ENCODE data around the gene SLC37A1.

Gene SLC37A1

DNA sequence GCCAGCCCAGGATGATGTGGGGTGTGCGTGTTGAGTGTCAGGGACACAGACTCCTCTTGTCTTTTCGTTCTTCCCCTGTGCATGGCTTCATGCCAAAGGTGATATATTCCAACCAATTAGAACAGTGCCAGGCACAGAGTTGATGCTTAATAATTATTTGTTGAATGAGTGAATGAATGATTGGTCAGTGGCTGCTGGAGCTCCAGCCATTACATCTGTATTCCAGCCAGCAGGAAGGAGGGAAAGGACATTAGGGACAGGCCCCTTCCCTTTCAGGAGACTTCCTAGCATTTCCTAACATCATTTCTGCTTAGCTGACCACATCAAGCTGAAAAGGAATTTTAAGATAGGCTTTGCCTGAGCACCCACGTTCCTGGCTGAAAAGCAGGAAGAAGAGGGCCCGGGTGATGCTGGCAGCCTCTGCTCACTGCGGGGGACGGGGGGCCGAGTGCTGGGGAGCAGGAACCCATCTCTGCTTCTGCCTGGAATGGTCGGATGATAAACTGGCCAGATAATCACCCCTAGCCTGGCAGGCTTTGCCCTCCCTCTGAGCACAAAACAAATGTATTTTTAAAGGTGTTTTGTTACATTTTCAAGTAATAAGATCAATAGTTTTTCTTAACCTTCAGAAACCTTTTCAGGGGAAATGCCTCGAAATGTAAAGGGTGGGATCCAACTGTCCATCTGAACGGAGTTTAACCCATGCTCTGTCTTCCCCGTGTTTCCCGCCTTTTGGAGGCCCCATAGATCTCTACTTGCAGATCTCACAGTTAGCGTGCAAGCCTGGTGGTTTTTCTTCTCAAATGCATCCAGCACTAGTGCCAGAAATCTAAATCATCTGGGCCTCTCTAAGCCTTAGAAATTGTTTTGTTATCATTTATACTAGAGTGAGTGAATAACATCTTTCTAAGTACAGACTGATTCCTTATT, 39.0 kb downstream of the SLC37A1 start:
- no peak for DNase-seq (ENCODE audit: low read depth)
- no peak overlapping the region for H3K4me3 ChIP-seq (replicated peaks; ENCODE audit: low read depth, low read length)
- TF ChIP-seq, protein P1, sequence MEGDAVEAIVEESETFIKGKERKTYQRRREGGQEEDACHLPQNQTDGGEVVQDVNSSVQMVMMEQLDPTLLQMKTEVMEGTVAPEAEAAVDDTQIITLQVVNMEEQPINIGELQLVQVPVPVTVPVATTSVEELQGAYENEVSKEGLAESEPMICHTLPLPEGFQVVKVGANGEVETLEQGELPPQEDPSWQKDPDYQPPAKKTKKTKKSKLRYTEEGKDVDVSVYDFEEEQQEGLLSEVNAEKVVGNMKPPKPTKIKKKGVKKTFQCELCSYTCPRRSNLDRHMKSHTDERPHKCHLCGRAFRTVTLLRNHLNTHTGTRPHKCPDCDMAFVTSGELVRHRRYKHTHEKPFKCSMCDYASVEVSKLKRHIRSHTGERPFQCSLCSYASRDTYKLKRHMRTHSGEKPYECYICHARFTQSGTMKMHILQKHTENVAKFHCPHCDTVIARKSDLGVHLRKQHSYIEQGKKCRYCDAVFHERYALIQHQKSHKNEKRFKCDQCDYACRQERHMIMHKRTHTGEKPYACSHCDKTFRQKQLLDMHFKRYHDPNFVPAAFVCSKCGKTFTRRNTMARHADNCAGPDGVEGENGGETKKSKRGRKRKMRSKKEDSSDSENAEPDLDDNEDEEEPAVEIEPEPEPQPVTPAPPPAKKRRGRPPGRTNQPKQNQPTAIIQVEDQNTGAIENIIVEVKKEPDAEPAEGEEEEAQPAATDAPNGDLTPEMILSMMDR (IDR thresholded peaks at IDR 0.05; ENCODE audit: low read length, missing control alignments): no peak

DNA sequence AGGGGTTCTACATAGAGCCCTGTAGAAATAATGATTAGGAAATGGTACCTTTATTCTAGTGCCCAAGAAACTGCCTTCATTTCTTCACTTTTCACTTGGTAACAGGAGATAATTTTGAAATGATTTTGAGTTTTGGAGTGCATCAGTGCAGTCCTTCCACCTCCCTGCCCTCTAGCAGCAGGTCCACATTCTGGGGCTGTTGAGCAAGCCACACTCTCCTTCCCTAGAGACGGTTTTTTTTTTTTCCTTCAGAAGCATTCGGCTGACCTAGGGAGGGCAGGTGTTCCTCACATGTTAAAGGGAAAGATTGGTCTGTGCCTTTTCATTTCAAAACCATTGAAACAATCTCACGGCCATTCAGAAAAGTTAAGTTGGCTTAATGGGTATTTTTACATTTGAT, 39.8 kb downstream of the SLC37A1 start:
- no peak overlapping the region for H3K4me3 ChIP-seq (replicated peaks; ENCODE audit: low read depth, low read length)
- TF ChIP-seq, protein P1 (IDR thresholded peaks at IDR 0.05; ENCODE audit: low read length, missing control alignments): no peak
- no peak for DNase-seq (ENCODE audit: low read depth)

DNA sequence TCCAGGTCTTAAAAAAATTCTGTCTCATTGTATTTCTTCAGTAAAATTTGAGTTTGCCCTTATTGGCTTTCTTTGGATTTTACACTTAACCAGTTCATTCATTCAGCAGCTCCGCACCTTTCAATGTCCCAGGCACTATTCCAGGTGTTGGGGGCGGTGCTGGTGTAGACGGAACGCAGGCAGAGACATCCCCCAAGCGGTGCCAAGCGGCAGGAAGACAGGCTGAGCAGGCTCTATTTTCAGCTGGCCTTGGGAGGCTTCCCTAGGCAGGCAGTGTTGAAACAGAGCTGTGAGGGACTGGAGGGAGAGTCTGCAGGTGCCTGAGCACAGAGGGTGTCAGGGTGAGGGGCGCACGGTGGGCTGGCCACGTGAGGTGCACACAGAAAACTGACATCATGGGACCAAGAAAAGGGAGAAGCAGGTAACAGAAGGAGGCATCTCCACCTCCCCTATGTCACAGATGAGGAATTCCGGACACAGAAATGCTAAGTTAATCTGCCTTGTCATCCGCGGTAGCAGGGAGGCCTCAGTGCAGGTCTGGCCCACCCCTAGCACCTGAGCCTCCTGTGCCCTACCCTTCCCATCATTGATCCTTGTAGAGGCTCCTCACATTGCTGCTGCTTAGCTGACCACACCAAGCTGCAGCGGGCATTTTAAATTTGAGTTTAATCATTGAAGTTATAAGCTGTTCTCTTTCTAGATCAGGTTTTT, 40.8 kb downstream of the SLC37A1 start:
- no peak overlapping the region for H3K4me3 ChIP-seq (replicated peaks; ENCODE audit: low read depth, low read length)
- no peak for DNase-seq (ENCODE audit: low read depth)
- TF ChIP-seq, protein P1 (IDR thresholded peaks at IDR 0.05; ENCODE audit: low read length, missing control alignments): no peak

DNA sequence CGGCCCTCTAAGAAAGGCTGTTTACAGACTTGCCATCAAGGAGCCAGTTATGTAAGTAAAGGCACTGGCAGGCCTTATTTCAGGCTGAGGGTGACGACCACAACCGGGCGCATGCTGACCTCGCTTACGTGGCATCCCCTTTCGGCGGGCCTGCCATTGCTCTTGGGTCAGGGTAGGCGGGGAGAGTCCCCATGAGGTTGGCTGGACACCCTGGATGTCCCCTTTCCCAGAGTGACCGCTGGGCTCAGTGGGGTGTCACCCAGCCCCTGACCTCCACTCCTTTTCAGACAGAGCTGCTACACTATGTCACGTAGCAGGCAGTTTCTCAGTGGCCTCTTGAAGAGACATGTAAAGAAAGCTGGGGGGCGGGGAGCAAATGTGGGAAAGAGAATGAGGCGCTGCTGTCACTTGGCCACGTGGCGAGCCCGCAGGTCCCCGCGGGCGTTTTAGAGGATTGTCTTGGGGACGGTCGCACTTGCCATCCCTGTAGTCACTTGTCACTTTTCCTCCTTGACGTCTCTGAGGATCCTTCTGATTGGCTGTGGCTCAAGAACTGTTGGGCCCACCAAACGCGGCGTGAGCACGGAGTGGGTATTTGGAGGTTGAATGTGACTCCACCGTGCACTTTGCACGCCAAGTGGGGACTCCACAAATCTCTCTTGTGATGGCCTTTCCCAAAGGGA, 42.2 kb downstream of the SLC37A1 start:
- TF ChIP-seq, protein P1 (IDR thresholded peaks at IDR 0.05; ENCODE audit: low read length, missing control alignments): no peak
- H3K4me3 ChIP-seq (replicated peaks; ENCODE audit: low read depth, low read length): no peak overlapping the region
- DNase-seq (ENCODE audit: low read depth): no peak

DNA sequence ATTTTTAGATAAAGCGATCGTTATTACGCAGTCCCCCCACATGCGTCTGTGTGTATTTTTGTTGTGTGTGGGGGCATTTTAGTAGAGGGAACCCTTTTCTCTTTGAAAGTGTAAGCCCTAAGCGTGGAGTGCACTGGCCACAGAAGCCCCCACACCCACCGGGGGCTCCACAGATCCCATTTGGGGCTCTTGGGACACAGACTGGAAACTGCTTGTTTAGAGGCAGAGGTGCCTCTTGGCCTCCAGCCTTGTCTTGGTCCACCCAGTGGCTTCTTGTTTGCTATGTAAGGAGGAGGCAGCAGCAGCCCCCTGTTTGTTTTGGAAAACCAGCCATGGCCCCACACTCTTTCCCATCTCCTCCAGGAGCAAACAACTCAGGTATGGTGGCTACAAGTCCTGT, 42.8 kb downstream of the SLC37A1 start:
- no peak for DNase-seq (ENCODE audit: low read depth)
- TF ChIP-seq, protein P1 (IDR thresholded peaks at IDR 0.05; ENCODE audit: low read length, missing control alignments): no peak
- H3K4me3 ChIP-seq (replicated peaks; ENCODE audit: low read depth, low read length): no peak overlapping the region

DNA sequence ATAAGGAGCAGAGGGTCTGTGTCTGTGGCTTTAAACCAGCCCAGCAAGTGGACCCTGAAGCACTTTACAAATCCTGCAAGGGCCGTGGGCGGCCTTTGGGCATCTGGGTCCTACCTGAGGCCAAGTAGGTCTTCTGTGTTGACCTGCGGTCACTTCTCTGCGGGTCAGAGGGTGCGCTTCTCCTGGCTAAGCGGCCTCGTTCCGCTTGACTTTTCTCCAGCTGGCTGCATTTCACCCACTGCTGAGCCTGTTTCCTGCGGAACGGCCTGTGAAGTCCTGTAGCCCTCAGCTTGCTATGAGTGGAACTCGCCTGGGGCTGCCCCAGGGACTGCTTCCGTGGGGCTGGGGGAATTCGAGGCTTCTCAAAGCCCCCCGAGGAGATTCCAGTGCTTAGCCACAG, 43.3 kb downstream of the SLC37A1 start:
- no peak for DNase-seq (ENCODE audit: low read depth)
- TF ChIP-seq, protein P1 (IDR thresholded peaks at IDR 0.05; ENCODE audit: low read length, missing control alignments): no peak

More for the DNA sequence above, 43.3 kb downstream of the SLC37A1 start:
- no peak overlapping the region for H3K4me3 ChIP-seq (replicated peaks; ENCODE audit: low read depth, low read length)

Data from fibroblast of pulmonary artery (primary cell).